Activated T-helper 1 cell treated with Interleukin-2 at 50 U/mL for 16 hours (primary cell): ENCODE measurements around the gene SHTN1.

Experiments
- DNase-seq: peaks from one replicate; pipeline ENCODE4 v3.0.0-alpha.2; 2020; ENCODE audit warnings: low read depth

SHTN1 gene

DNA sequence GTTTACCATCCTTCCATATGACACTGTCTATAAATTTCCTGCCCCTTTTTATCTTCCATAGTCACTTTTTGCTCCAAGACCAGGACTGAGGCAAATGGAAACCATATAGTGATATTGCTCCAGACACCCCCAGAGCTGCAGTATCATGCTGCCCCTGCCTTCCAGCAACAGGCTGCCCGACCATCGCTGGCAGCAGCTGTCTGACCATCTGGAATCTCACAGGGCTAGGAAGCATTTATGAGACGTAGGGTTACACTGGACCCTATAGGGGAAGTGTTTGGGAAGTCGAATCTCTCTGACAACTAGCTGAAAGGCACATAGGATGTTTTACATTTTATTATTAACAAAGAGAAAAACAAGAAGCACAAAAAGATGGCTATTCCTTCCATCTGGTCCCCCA, 136.3 kb downstream of the SHTN1 start:
- no peak for DNase-seq

DNA sequence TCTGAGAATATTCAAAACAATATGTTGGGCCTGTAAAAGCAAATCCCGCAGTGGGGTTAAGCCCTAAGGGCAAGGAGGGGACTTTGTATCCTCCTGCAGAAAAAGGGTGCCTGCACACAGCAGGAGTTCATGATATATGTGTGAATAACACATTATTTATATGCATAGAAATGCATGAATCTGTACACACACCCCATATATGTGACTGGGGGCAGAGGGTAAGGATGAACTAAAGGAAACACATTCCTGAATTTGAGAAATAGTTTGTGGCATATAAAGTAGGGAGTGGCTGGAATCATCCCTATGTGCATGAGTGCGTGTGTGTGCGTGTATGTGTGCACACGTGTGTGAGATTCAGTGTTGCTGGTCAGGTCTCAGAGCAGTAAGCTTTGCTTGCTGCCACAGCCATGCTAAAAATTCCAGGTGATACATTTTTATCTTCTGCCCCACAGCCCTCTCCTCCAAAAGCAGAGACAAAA, 136.8 kb downstream of the SHTN1 start:
- DNase-seq = no peak

- DNase-seq = no peak
Observed at GRCh38 chr10:116866987-116867595, 137.9 kb downstream of the SHTN1 start.

DNA sequence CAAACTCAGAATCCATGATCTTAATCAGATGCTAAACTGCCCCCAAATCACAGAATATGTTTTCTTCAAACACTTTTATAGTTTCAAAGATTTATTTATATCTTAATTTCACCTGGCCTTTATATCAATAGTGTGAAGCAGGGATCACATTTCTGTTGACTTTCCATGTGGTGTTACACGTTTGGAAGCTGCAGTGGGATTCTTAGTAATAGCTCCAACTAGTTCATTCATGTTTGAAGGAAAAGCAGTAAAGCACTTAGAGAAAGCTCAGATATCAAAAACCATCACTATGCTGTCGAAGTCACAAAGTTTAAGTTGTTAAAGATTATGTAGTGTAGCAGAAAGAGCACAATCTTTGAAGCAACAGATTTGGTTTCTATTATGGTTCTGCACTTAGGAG, 138.9 kb downstream of the SHTN1 start:
- DNase-seq = no peak

DNA sequence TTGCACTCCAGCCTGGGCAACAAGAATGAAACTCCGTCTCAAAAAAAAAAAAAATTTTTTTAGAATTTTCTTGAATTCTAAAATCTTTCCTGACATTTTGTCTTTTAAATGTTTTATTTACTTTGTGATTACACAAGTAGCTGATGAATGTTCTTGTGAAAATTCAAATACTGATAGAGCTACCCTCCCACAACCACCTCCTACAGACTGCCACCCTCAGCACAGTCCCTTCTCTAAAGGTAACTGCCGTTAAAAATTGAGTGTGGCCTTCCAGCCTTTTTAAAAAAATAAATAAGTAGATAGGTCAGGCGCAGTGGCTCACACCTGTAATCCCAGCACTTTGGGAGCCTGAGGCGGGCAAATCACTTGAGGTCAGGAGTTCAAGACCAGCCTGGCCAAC, 140.6 kb downstream of the SHTN1 start:
- DNase-seq = no peak

DNA sequence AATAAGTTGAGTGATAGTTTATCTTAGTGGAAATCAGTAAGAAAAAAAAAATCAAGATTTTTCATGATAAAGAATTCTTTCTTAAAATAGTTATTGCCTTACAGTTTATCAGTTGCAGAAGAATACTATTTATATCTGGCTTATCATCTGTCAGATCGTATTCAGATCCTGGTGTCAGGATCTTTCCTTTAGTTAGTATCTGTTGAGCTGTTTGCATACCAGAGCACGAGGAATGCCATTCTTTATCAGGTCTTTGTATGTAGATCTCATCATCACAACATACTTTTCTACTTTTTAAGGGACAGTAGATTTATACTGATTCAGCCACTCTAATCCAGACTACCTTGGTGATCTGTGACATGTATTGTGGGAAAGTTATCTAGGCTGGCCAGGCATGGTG, 143.2 kb downstream of the SHTN1 start:
- no peak for DNase-seq

GRCh38 chr10:116857156-116857555, 147.8 kb downstream of the SHTN1 start:
- DNase-seq = no peak

- no peak for DNase-seq
Observed at GRCh38 chr10:116853701-116854100, 151.3 kb downstream of the SHTN1 start.

- DNase-seq = no peak
Observed at GRCh38 chr10:116853287-116853686, 151.7 kb downstream of the SHTN1 start.

GRCh38 chr10:116852246-116852645, 152.7 kb downstream of the SHTN1 start:
- DNase-seq = no peak

DNA sequence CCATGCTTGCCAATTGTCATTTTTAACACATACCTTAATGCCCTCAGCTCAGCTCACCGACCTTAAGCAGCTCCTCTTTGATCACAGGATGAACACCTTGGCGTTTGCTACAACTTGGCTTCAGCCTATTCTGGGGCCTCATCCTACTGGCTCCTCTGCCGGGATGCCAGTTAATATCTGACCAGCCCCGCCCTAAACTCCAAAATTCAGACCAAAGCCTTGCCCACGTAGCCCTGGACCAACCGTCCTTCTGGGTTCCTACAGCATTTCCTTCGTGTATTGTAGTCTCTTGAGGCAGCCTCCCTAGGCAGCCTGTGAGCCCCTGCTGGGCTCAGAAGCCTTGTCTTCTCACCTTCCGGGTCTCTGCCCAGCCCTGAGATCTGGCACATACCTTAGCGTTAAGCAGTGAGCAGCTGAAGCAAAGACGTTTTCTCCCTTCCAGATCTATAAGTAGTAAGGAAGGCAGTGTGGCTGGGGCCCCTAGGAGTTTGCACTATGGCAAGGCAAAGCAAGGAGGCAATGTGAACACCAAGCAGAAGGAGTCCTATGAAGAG, 154.9 kb downstream of the SHTN1 start:
- no peak for DNase-seq

DNA sequence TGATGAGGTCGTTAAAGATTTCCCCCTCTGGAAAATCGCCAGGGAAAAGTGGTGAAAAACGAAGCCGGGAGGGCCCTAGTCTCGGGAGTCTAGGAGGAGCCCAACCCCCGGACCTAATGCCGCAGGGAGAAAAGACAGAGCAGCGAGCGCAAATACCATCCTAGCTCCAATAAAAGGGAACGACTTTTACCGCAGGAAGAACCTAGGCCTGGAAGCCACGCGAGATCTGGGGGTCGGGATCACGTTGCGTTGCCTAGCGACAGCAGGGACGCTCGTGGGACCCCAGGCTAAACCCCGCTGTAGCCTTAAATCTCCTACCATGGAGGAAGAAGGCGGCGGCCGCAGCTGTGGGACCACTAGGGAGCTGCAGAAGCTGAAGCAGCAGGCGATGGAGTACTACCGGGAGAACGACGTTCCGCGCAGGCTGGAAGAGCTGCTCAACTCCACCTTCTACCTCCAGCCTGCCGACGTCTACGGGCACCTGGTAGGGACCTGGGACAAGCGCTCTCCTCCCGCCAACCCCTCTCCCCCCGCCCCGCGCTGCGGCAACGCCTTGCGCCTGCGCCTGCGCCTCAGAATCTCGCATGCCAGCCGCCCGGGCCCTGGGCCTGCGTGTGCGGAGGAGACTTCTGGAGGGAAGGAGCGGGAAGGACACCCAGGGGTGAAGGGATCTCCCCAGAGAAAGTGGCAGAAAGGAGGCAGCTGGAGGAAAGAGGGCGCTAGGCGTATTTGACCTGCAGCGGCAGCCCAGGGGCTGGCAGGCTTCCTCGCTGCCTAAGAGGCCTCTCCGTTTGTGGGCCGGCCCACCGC, 155.5 kb downstream of the SHTN1 start, which contains the start of gene ENO4:
Gene ENO4, plus strand, starts transcription at position 252 of the 810 bp plus-strand sequence. Its CDS starts 68 bp downstream, at position 320.
- DNase-seq = no peak

GRCh38 chr10:116848944-116849247, 156.1 kb downstream of the SHTN1 start:
- no peak for DNase-seq

GRCh38 chr10:116848032-116848943, 156.7 kb downstream of the SHTN1 start:
- DNase-seq = no peak

GRCh38 chr10:116845823-116846222, 159.2 kb downstream of the SHTN1 start:
- DNase-seq = no peak

DNA sequence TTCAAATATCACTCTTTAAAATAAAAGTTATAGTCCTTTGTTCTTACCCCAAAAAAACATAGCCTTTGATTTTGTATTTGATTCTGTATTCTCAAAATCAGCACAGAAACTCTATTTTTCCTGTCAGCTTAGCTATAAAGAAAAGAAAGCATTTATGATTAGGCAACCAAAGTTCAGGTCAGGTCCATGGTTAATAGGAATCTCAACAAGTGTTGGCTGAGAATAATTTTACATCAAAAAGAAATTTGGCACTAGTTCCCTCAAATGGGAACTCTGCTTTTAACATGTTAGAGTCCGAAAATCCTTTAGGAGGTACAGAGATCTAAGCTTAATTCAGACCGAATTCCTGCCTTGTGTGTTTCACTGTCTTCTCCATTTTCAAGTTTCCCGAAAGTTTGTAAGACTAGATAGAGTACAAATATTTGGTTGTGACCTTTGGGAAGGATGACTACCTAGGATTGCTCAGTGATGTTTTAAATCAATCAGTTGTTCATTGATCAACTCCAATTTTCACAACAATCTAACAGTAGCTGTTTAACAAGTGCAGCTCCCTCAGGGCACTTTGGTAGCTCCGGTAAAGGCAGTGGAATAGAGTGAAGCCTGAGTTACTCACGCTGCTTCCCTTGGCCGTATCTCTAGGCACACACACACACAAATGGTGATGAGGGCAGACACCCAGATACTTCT, 164.5 kb downstream of the SHTN1 start:
- DNase-seq = no peak

DNA sequence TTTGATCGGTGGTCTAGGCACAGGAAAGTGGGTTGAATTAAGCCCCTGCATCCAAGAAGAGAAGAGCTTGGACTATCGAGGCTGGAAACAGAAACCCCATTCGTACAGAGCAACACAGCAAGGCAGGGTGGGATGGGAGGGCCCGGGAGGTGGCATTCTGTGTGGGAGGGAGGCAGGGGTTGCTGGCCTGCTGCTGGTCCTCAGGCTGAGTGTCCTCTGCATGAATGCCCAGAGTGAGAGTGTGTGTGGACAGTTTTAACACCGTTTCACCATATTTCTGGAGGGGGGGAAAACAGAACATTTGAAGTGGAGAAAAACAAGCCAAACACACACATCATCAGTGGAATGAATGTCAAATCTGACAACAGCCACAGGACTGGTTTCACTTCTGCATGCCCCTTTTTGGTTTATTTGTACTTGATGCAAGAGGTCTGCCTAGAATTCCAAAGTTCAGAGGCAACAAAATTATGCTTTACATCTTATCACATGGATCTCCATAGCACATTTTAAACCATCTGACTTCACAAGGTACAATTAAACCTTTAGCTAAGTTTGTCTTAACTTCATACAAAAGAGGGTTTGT, 166.8 kb downstream of the SHTN1 start:
- DNase-seq = no peak

GRCh38 chr10:116836902-116837523, 168.0 kb downstream of the SHTN1 start:
- no peak for DNase-seq

DNA sequence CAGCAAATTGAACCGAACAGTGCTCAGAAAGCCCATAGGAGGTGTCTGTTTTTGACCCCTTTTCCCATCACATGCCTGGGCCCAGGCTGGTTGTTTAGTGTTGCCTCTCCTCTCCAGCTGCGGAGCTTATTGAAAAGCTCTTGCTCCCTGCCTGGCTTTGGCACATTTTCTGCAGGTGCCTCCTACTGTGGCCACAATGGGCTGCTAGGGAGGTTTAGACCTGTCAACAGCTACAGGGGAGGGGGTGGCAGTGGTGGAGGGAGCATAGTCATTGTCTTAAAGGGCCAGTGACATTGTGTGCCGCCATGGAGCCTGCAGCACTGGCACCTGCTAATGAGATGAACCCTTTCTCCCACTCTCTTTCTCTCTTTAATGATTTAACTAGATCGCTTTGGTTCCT, 168.9 kb downstream of the SHTN1 start:
- no peak for DNase-seq

- DNase-seq = no peak
Observed at GRCh38 chr10:116835658-116836057, 169.3 kb downstream of the SHTN1 start.
